Thyroid gland (tissue), 4 donors: ENCODE results near the gene CHRM5. TPM values are rescaled to one million over a fixed set of nuclear protein-coding genes. Genes with fewer than 3 reads are reported as not detected.

ENCODE experiments used
- DNase-seq, 2 donors: peaks; one replicate each; pipeline ENCODE4 v3.0.0-alpha.2; 2019
- H3K27ac ChIP-seq, 3 donors: fragments of 200-600 bp; sonication (generic); 1 replicate in 2 of 3; 2 replicates in 1 of 3; pipeline ENCODE4 v1.5.1; 2016 to 2019; ENCODE audit warnings: mild to moderate bottlenecking in 1 of 3, moderate library complexity in 1 of 3
- H3K27me3 ChIP-seq: fragments of 200-600 bp; sonication (generic); one replicate; pipeline ENCODE4 v1.5.1; 2019
- H3K36me3 ChIP-seq, 2 donors: fragments of 200-600 bp; sonication (generic); one replicate each; pipeline ENCODE4 v1.5.1; 2016 to 2019
- H3K4me1 ChIP-seq, 2 donors: fragments of 200-600 bp; sonication (generic); one replicate each; pipeline ENCODE4 v1.5.1; 2017 to 2019
- H3K4me3 ChIP-seq, 3 donors: fragments of 200-600 bp; sonication (generic); replicated peaks in 1 of 3; 1 replicate in 2 of 3; 2 replicates in 1 of 3; pipeline ENCODE4 v1.5.1; 2016; ENCODE audit warnings: mild to moderate bottlenecking in 1 of 3
- H3K9me3 ChIP-seq: fragments of 200-600 bp; sonication (generic); one replicate; pipeline ENCODE4 v1.5.1; 2017
- POLR2A ChIP-seq, 2 donors: fragments of 450-650 bp; IDR thresholded peaks; one replicate each; pipeline ENCODE4 v1.6.1; 2017; ENCODE audit warnings: antibody characterized with exemption in 2 of 2, mild to moderate bottlenecking in 2 of 2, moderate library complexity in 1 of 2
- WGBS, 2 donors: methylation state at CpG; one replicate each; pipeline ENCODE4 v1.1.5; 2017; 5-methylcytosine and 5-hydroxymethylcytosine counted together
- intact Hi-C: fragments of 100-400 bp; cut with DNase I; formaldehyde crosslinking; loops from one replicate; pipeline ENCODE4 v1.15.1; 2023
- total RNA-seq, 4 donors: library from RNA; depleted of rRNA; stranded (reverse); fragments of >200 nt; gene quantifications; one replicate each; pipeline ENCODE4 v1.2.3, GENCODE V29; 2016
- TF ChIP-seq, protein P1 (sequence below), 6 experiments: fragments of 200-600 bp in 3 of 6; fragments of 450-650 bp in 3 of 6; sonication (generic) in 3 of 6; IDR thresholded peaks; one replicate each; pipeline ENCODE4 v1.5.1; 2016 to 2019; ENCODE audit warnings: antibody characterized with exemption in 6 of 6, mild to moderate bottlenecking in 2 of 6, inconsistent platforms in 1 of 6, moderate library complexity in 1 of 6

CHRM5 gene
- total RNA-seq, 4 donors from 2014 or later, result not detected

DNA sequence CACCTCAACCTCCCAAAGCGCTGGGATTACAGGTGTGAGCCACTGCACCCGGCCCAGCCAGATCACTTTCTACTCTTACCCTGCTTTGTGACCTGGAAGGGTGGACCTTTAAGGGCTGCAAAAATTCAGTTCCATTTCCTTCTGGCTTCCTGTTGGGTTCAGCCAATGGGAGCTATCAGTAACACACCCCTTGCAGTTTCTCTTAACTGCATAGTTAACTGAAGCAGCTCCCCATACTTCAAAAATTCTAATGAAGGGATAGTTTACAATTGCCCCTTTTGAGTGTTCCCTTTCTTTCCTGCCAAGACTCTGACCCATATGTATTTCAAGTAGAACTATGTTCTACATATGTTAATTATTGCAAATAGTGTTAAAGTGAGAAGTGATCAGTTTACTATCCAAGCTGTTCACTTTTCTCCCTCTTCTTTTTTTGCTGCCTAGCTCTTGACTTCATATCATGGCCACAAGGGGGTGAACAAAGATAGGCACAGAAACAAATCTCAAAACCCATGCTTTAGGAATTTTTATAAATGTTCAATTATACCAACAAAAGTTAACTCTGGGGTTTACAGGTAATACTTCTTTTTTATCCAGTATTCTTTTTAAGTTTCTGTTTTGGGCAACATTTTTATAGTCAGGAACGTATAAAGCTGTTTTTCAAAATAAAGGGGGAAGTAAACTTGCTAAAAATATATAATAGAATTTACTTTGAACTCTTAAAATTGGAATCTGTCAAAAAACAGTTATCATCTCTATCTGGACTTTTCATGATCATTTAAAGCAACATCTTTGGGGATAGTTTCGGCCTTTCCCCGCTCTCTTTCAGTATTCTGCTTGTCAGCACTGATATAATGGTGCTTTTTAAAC is 141.7 kb downstream of the CHRM5 start:
- Histone ChIP-seq H3K27ac (no peak overlapping the region), H3K27me3 (peaks cover 3% of the 10 kb centered on the region), H3K4me3 (no peak overlapping the region), H3K9me3 (no peaks in the 10 kb centered on the region), H3K36me3 (no peaks in the 10 kb centered on the region), H3K4me1 (no peaks in the 10 kb centered on the region)
- intact Hi-C loops, result loop anchor here (10.0 kb wide), 1 partner anchor 255 kb away; the partner anchor contains the start of gene LPCAT4
- WGBS, 2 donors, result 72% methylated on average over 5 of the region's 5 CpGs
- no peak for TF ChIP-seq POLR2A (IDR thresholded peaks at IDR 0.05)
- TF ChIP-seq, protein P1, sequence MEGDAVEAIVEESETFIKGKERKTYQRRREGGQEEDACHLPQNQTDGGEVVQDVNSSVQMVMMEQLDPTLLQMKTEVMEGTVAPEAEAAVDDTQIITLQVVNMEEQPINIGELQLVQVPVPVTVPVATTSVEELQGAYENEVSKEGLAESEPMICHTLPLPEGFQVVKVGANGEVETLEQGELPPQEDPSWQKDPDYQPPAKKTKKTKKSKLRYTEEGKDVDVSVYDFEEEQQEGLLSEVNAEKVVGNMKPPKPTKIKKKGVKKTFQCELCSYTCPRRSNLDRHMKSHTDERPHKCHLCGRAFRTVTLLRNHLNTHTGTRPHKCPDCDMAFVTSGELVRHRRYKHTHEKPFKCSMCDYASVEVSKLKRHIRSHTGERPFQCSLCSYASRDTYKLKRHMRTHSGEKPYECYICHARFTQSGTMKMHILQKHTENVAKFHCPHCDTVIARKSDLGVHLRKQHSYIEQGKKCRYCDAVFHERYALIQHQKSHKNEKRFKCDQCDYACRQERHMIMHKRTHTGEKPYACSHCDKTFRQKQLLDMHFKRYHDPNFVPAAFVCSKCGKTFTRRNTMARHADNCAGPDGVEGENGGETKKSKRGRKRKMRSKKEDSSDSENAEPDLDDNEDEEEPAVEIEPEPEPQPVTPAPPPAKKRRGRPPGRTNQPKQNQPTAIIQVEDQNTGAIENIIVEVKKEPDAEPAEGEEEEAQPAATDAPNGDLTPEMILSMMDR (IDR thresholded peaks at IDR 0.05), result peak in 4 of 6 experiments; percentile 14 to 44 (median 24)
- no peak for DNase-seq

DNA sequence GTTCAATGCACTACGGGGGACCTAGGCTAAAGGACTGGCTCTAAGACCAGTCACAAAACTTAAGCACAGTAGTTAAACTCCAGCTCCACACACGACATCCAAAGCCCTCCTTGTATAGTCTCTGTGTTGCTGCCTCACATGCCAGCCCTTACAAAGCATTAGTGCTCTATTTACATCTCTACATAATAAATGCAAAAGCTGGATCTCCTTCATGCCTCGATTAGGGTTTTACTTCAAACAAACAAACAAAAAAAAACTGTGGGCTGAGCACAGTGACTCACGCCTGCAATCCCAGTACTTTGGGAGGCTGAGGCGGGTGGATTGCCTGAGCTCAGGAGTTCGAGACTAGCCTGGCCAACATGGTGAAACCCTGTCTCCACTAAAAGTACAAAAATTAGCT is 143.2 kb downstream of the CHRM5 start:
- Histone ChIP-seq H3K36me3 (no peaks in the 10 kb centered on the region), H3K4me1 (no peaks in the 10 kb centered on the region), H3K4me3 (no peak overlapping the region), H3K27ac (no peak overlapping the region), H3K27me3 (peaks cover 4% of the 10 kb centered on the region), H3K9me3 (no peaks in the 10 kb centered on the region)
- TF ChIP-seq, protein P1 (IDR thresholded peaks at IDR 0.05), result no peak
- TF ChIP-seq POLR2A (IDR thresholded peaks at IDR 0.05), result no peak
- 70 to 81% methylated on average over 6 of the region's 6 CpGs for WGBS, 2 donors
- intact Hi-C loops, result no loop called here
- DNase-seq, result no peak

DNA sequence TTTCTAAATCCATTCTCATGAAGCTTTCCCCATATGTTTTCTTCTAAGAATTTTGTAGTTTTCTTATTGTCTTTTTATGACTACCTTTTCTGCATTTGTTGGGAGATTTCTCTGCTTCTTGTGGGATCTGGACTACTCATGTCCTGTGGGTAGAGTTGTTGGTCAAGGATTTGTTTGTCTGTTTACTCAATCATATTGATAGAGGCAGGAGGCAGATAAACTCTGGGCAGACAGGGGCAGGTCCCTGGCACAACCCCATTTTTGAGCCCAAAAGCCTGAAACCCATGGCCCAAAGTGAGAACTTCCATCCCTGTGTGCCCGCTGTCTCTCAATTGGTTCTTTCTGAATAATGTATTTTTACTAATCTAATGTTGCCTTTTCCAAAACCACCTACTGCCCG is 145.9 kb downstream of the CHRM5 start:
- no peak for DNase-seq
- intact Hi-C loops, result no loop called here
- WGBS, 2 donors, result 45 to 74% methylated on average over 2 of the region's 2 CpGs
- Histone ChIP-seq H3K9me3 (no peaks in the 10 kb centered on the region), H3K4me1 (no peaks in the 10 kb centered on the region), H3K36me3 (no peaks in the 10 kb centered on the region), H3K4me3 (no peak overlapping the region), H3K27ac (no peak overlapping the region), H3K27me3 (peaks cover 4% of the 10 kb centered on the region)
- TF ChIP-seq, protein P1 (IDR thresholded peaks at IDR 0.05), result no peak
- TF ChIP-seq POLR2A (IDR thresholded peaks at IDR 0.05), result no peak

DNA sequence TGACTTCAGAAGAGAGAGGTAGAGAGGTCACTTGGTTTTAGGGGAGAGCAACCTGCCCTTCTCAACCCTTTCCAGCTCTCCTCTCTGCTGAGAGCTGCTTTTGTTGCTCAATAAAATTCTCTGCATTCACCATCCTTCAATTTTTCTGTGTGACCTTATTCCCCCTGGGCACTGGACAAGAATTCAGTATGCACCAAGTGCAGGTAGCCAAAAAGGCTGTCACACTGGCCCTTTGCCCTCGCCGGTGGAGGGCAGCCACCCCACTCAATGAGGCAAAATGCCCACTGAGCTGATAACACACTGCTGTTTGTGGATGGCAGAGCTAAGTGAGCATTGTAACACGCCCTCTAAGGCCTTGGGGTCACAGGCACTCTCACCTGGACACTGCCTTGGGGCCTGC is 146.4 kb downstream of the CHRM5 start:
- DNase-seq, result no peak
- no peak overlapping the region for H3K27ac ChIP-seq
- no peak for TF ChIP-seq POLR2A (IDR thresholded peaks at IDR 0.05)
- TF ChIP-seq, protein P1 (IDR thresholded peaks at IDR 0.05), result no peak
- no peaks in the 10 kb centered on the region for H3K4me1 ChIP-seq
- intact Hi-C loops, result no loop called here
- H3K36me3 ChIP-seq, result no peaks in the 10 kb centered on the region
- 78 to 88% methylated on average over 3 of the region's 3 CpGs for WGBS, 2 donors
- peaks cover 4% of the 10 kb centered on the region for H3K27me3 ChIP-seq
- H3K9me3 ChIP-seq, result no peaks in the 10 kb centered on the region
- no peak overlapping the region for H3K4me3 ChIP-seq

DNA sequence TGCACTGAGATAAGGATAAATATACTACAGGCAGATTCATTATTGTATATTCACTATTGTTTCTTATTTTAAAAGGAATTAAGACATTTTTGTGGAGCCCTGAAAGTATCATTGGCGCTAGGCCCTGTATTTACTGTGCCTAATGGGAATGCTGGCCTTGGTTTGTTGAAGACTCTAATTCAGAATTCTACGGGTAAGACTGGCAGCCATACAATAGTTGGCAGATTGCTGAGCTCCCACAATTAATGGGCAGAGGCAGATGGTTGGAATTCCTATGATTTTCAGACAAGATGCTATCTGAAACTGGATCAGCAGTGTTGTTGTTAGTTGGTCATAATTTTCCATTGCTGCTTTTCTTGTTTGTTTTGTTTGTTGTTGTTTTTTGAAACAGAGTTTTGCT is 148.3 kb downstream of the CHRM5 start:
- Histone ChIP-seq H3K9me3 (no peaks in the 10 kb centered on the region), H3K36me3 (no peaks in the 10 kb centered on the region), H3K27me3 (peaks cover 4% of the 10 kb centered on the region), H3K27ac (no peak overlapping the region), H3K4me3 (no peak overlapping the region), H3K4me1 (no peaks in the 10 kb centered on the region)
- no peak for DNase-seq
- TF ChIP-seq, protein P1 (IDR thresholded peaks at IDR 0.05), result no peak
- 78 to 86% methylated on average over 2 of the region's 2 CpGs for WGBS, 2 donors
- intact Hi-C loops, result no loop called here
